Activated CD4-positive, alpha-beta T cell treated with anti-CD3 and anti-CD28 coated beads, Interleukin-2, amount 10 ng/mL, durations not matched to agents 7 days and 5 days (primary cell): ENCODE data around the gene TNFRSF12A. TPM values are rescaled to one million over a fixed set of nuclear protein-coding genes. Genes with fewer than 3 reads are reported as not detected.
"Not testable (repeated sequence)": the region's sequence is repeated elsewhere in the genome, so short reads cannot be mapped to it uniquely, and the experiment has no call there.

Experiments
- CTCF ChIA-PET: fragments of 350-600 bp; sonication (Branson Sonifier 250); formaldehyde crosslinking; loops from one replicate; lab custom pipeline; 2021; ENCODE audit warnings: antibody characterized with exemption; lab: Charles Lee
- POLR2A ChIA-PET: fragments of 350-600 bp; sonication (Branson Sonifier 250); formaldehyde crosslinking; loops from one replicate; lab custom pipeline; 2021; ENCODE audit warnings: antibody characterized with exemption; lab: Charles Lee
- DNase-seq: peaks from one replicate; pipeline ENCODE4 v3.0.0-alpha.2; 2020
- H3K27ac Mint-ChIP-seq: one replicate; pipeline ENCODE4 v1.8.0; 2021; ENCODE audit warnings: mild to moderate bottlenecking, moderate library complexity, mixed read lengths
- H3K27me3 Mint-ChIP-seq: one replicate; pipeline ENCODE4 v1.8.0; 2021; ENCODE audit warnings: mixed read lengths
- H3K36me3 Mint-ChIP-seq: one replicate; pipeline ENCODE4 v1.8.0; 2021; ENCODE audit warnings: low read depth, mixed read lengths
- H3K4me1 Mint-ChIP-seq: one replicate; pipeline ENCODE4 v1.8.0; 2021; ENCODE audit warnings: mixed read lengths
- H3K4me3 Mint-ChIP-seq: one replicate; pipeline ENCODE4 v1.8.0; 2021; ENCODE audit warnings: mild to moderate bottlenecking, moderate library complexity, mixed read lengths
- H3K9me3 Mint-ChIP-seq: one replicate; pipeline ENCODE4 v1.8.0; 2021; ENCODE audit warnings: mixed read lengths
- total RNA-seq, 2 experiments: library from RNA; stranded (reverse); gene quantifications; one replicate each; pipeline ENCODE4 v1.2.3, GENCODE V29; 2021

The TNFRSF12A gene
- total RNA-seq, 2 experiments from 2014 or later = 1.8 to 2.1 TPM

- DNase-seq = peak; percentile 60
- H3K4me3 Mint-ChIP-seq = peak overlapping the region; percentile 100
- peaks cover 52% of the 10 kb centered on the region for H3K36me3 Mint-ChIP-seq
- ChIA-PET POLR2A (no interaction called here), CTCF (interaction anchor here (0.7 to 11.0 kb wide), 4 partner anchors 9 to 82 kb away, joined by 3 to 72 read pairs (median 12); no protein-coding TSS in a partner anchor)
- peak overlapping the region; percentile 98 for H3K27ac Mint-ChIP-seq
- peaks cover 64% of the 10 kb centered on the region for H3K4me1 Mint-ChIP-seq
- H3K9me3 Mint-ChIP-seq = no peaks in the 10 kb centered on the region
- no peaks in the 10 kb centered on the region for H3K27me3 Mint-ChIP-seq
These were observed 48.3 kb downstream of the TNFRSF12A start for GRCh38 chr16:3068487-3068886.

GRCh38 chr16:3069146-3069545 lies 49.0 kb downstream of the TNFRSF12A start:
- H3K9me3 Mint-ChIP-seq, POLR2A ChIA-PET, DNase-seq, H3K27me3 Mint-ChIP-seq: not testable (repeated sequence)
- Mint-ChIP-seq H3K4me3 (peak overlapping the region; percentile 100), H3K27ac (peak overlapping the region; percentile 94), H3K36me3 (peaks cover 54% of the 10 kb centered on the region), H3K4me1 (peaks cover 65% of the 10 kb centered on the region)
- CTCF ChIA-PET = interaction anchor here (0.7 to 5.0 kb wide), 3 partner anchors 10 to 82 kb away, joined by 3 to 22 read pairs (median 3); no protein-coding TSS in a partner anchor

GRCh38 chr16:3070608-3071111 lies 50.5 kb downstream of the TNFRSF12A start:
- CTCF ChIA-PET = interaction anchor here (0.7 to 5.0 kb wide), 8 partner anchors 7 to 59 kb away, joined by 3 to 22 read pairs (median 6); no protein-coding TSS in a partner anchor
- Mint-ChIP-seq H3K9me3 (no peaks in the 10 kb centered on the region), H3K4me3 (peak overlapping the region; percentile 8), H3K4me1 (peaks cover 67% of the 10 kb centered on the region), H3K27ac (peak overlapping the region; percentile 94), H3K36me3 (peaks cover 55% of the 10 kb centered on the region), H3K27me3 (no peaks in the 10 kb centered on the region)
- POLR2A ChIA-PET = interaction anchor here (0.7 to 1.0 kb wide), 3 partner anchors 26 to 59 kb away, joined by 3 read pairs; no protein-coding TSS in a partner anchor
- DNase-seq = no peak

- ChIA-PET POLR2A (interaction anchor here (1.0 kb wide), 2 partner anchors 25 to 58 kb away, joined by 3 read pairs; no protein-coding TSS in a partner anchor), CTCF (interaction anchor here (1.4 to 5.0 kb wide), 5 partner anchors 8 to 58 kb away, joined by 3 to 22 read pairs (median 9); no protein-coding TSS in a partner anchor)
- peak overlapping the region; percentile 94 for H3K27ac Mint-ChIP-seq
- peak overlapping the region; percentile 35 for H3K4me3 Mint-ChIP-seq
- H3K36me3 Mint-ChIP-seq = peaks cover 45% of the 10 kb centered on the region
- no peak for DNase-seq
- H3K27me3 Mint-ChIP-seq = no peaks in the 10 kb centered on the region
- no peaks in the 10 kb centered on the region for H3K9me3 Mint-ChIP-seq
- peaks cover 77% of the 10 kb centered on the region for H3K4me1 Mint-ChIP-seq
These were observed 51.5 kb downstream of the TNFRSF12A start for GRCh38 chr16:3071655-3072054.

Other genes with a start within 250 kb of the TNFRSF12A start
- gene ELOB, start 243.1 kb upstream of the TNFRSF12A start, total RNA-seq = 100 to 1,000 TPM; 224 to 249 TPM
- gene PRSS33, start 232.8 kb upstream of the TNFRSF12A start, total RNA-seq = not detected
- gene PRSS41, start 221.9 kb upstream of the TNFRSF12A start, total RNA-seq = not detected
- gene PRSS21, start 203.1 kb upstream of the TNFRSF12A start, total RNA-seq = under 1 TPM; 0.27 to 0.67 TPM
- gene ZG16B, start 190.1 kb upstream of the TNFRSF12A start, total RNA-seq = 1 to 10 TPM; 2.3 to 3.1 TPM
- not detected for gene PRSS22, start 162.2 kb upstream of the TNFRSF12A start, total RNA-seq
- gene FLYWCH2, start 137.2 kb upstream of the TNFRSF12A start, total RNA-seq = 10 to 100 TPM; 16.8 to 21.0 TPM
- 10 to 100 TPM; 46.8 to 52.7 TPM for gene FLYWCH1, start 108.4 kb upstream of the TNFRSF12A start, total RNA-seq
- under 1 TPM in 1 of 2 experiments, not detected in 1; 0.08 TPM for gene KREMEN2, start 56.1 kb upstream of the TNFRSF12A start, total RNA-seq
- 10 to 100 TPM; 49.7 to 50.9 TPM for gene PAQR4, start 51.0 kb upstream of the TNFRSF12A start, total RNA-seq
- gene PKMYT1, start 39.9 kb upstream of the TNFRSF12A start, total RNA-seq = 100 to 1,000 TPM; 122 to 151 TPM
- gene CLDN9, start 7.4 kb upstream of the TNFRSF12A start, total RNA-seq = not detected
- gene CLDN6, start 2.2 kb upstream of the TNFRSF12A start, total RNA-seq = not detected
- gene HCFC1R1, start 3.6 kb downstream of the TNFRSF12A start, total RNA-seq = 10 to 100 TPM; 38.3 to 44.1 TPM
- gene THOC6, start 3.7 kb downstream of the TNFRSF12A start, total RNA-seq = 10 to 100 TPM; 49.5 to 58.4 TPM
- gene BICDL2, start 16.6 kb downstream of the TNFRSF12A start, total RNA-seq = under 1 TPM; 0.20 to 0.23 TPM
- gene MMP25, start 26.2 kb downstream of the TNFRSF12A start, total RNA-seq = 10 to 100 TPM; 18.1 to 19.8 TPM
- 1,000 to 10,000 TPM; 2,973 to 3,212 TPM for gene IL32, start 45.3 kb downstream of the TNFRSF12A start, total RNA-seq
- gene ZSCAN10, start 78.9 kb downstream of the TNFRSF12A start, total RNA-seq = under 1 TPM; 0.29 to 0.35 TPM
- gene ZNF205, start 92.2 kb downstream of the TNFRSF12A start, total RNA-seq = not detected
- 10 to 100 TPM in 1 of 2 experiments, 1 to 10 TPM in 1; 9.9 to 11.1 TPM for gene ZNF213, start 114.7 kb downstream of the TNFRSF12A start, total RNA-seq
- not detected for gene OR1F1, start 167.8 kb downstream of the TNFRSF12A start, total RNA-seq
- gene ZNF200, start 214.8 kb downstream of the TNFRSF12A start, total RNA-seq = 10 to 100 TPM; 11.7 to 12.1 TPM
- under 1 TPM in 1 of 2 experiments, not detected in 1; 0.10 TPM for gene MEFV, start 236.3 kb downstream of the TNFRSF12A start, total RNA-seq